HG02943 (cell line): Measurements from ENCODE around the gene SLC41A3.
"Not testable (repeated sequence)": the region's sequence is repeated elsewhere in the genome, so short reads cannot be mapped to it uniquely, and the experiment has no call there.

Source experiments
- ATAC-seq: cut with Tn5 transposase; IDR thresholded peaks from one replicate; pipeline ENCODE4 v1.9.1; 2021; ENCODE audit warnings: mild to moderate bottlenecking, low read depth, moderate library complexity; ENCODE audit not compliant: unreplicated experiment

SLC41A3 gene

GRCh38 chr3:125963834-125964233 lies 120.1 kb downstream of the SLC41A3 start:
- ATAC-seq = not testable (repeated sequence)

GRCh38 chr3:125961289-125961589 lies 122.7 kb downstream of the SLC41A3 start:
- no peak for ATAC-seq

- ATAC-seq = no peak
Measured at GRCh38 chr3:125960456-125961288, 123.3 kb downstream of the SLC41A3 start.

GRCh38 chr3:125960066-125960424 lies 123.9 kb downstream of the SLC41A3 start:
- ATAC-seq = no peak

- ATAC-seq = no peak
Measured at GRCh38 chr3:125959317-125960065, 124.4 kb downstream of the SLC41A3 start.

GRCh38 chr3:125958511-125959316 lies 125.2 kb downstream of the SLC41A3 start:
- no peak for ATAC-seq

- ATAC-seq = no peak
Measured at GRCh38 chr3:125957674-125958510, 126.0 kb downstream of the SLC41A3 start.

- ATAC-seq = not testable (repeated sequence)
Measured at GRCh38 chr3:125957020-125957419, 126.9 kb downstream of the SLC41A3 start.
